Endothelial cell (in vitro differentiated cells): Measurements from ENCODE around the gene MYEF2. TPM values are rescaled to one million over a fixed set of nuclear protein-coding genes. Genes with fewer than 3 reads are reported as not detected.

Experiments used
- DNase-seq: peaks from one replicate; pipeline ENCODE4 v3.0.0; 2021; ENCODE audit warnings: low spot score
- H3K27ac Mint-ChIP-seq: one replicate; pipeline ENCODE4 v1.8.0; 2021; ENCODE audit warnings: mixed read lengths, inconsistent platforms; ENCODE audit not compliant: unreplicated experiment
- H3K27me3 Mint-ChIP-seq: one replicate; pipeline ENCODE4 v1.8.0; 2021; ENCODE audit warnings: mild to moderate bottlenecking, moderate library complexity, mixed read lengths, inconsistent platforms; ENCODE audit not compliant: unreplicated experiment
- H3K36me3 Mint-ChIP-seq: one replicate; pipeline ENCODE4 v1.8.0; 2021; ENCODE audit warnings: mild to moderate bottlenecking, low read depth, mixed read lengths, inconsistent platforms; ENCODE audit not compliant: unreplicated experiment
- H3K4me1 Mint-ChIP-seq: one replicate; pipeline ENCODE4 v1.8.0; 2021; ENCODE audit warnings: mild to moderate bottlenecking, mixed read lengths, inconsistent platforms; ENCODE audit not compliant: unreplicated experiment
- H3K4me3 Mint-ChIP-seq: one replicate; pipeline ENCODE4 v1.8.0; 2021; ENCODE audit warnings: mild to moderate bottlenecking, mixed read lengths, inconsistent platforms; ENCODE audit not compliant: unreplicated experiment
- H3K9me3 Mint-ChIP-seq: one replicate; pipeline ENCODE4 v1.8.0; 2021; ENCODE audit warnings: mixed read lengths, inconsistent platforms; ENCODE audit not compliant: unreplicated experiment
- CTCF ChIP-seq: fragments of 200-600 bp; sonication (generic); IDR thresholded peaks from one replicate; pipeline ENCODE4 v1.5.0; 2021; ENCODE audit warnings: antibody characterized with exemption; ENCODE audit not compliant: unreplicated experiment
- total RNA-seq: library from RNA; stranded (reverse); fragmentation: NEBNext Ultra II Directional; extraction: Animal tissue kit (Norgen Biotek cat#: 25700); gene quantifications from one replicate; pipeline ENCODE4 v1.2.1, GENCODE V29; 2021; ENCODE audit not compliant: unreplicated experiment

The MYEF2 gene
- total RNA-seq, 1 donor from 2014 or later: 45.9 TPM

GRCh38 chr15:48176112-48176511, 2.0 kb downstream of the MYEF2 start:
- Mint-ChIP-seq H3K4me3 (no peak overlapping the region), H3K27me3 (peaks cover 3% of the 10 kb centered on the region), H3K36me3 (peaks cover 3% of the 10 kb centered on the region), H3K4me1 (peaks cover 8% of the 10 kb centered on the region), H3K9me3 (no peaks in the 10 kb centered on the region), H3K27ac (peak overlapping the region; percentile 27)
- TF ChIP-seq CTCF: no peak
- no peak for DNase-seq

GRCh38 chr15:48175126-48175525, 3.0 kb downstream of the MYEF2 start:
- H3K36me3 Mint-ChIP-seq: peaks cover 3% of the 10 kb centered on the region
- peaks cover 3% of the 10 kb centered on the region for H3K27me3 Mint-ChIP-seq
- no peak overlapping the region for H3K27ac Mint-ChIP-seq
- no peaks in the 10 kb centered on the region for H3K9me3 Mint-ChIP-seq
- no peak for TF ChIP-seq CTCF
- no peak for DNase-seq
- peaks cover 8% of the 10 kb centered on the region for H3K4me1 Mint-ChIP-seq
- no peak overlapping the region for H3K4me3 Mint-ChIP-seq

GRCh38 chr15:48170981-48171380, 7.1 kb downstream of the MYEF2 start:
- DNase-seq: no peak
- Mint-ChIP-seq H3K4me3 (no peak overlapping the region), H3K4me1 (no peaks in the 10 kb centered on the region), H3K9me3 (no peaks in the 10 kb centered on the region), H3K27ac (no peak overlapping the region), H3K27me3 (no peaks in the 10 kb centered on the region), H3K36me3 (no peaks in the 10 kb centered on the region)
- no peak for TF ChIP-seq CTCF

- Mint-ChIP-seq H3K27me3 (no peaks in the 10 kb centered on the region), H3K4me1 (no peaks in the 10 kb centered on the region), H3K4me3 (no peak overlapping the region), H3K9me3 (no peaks in the 10 kb centered on the region), H3K36me3 (no peaks in the 10 kb centered on the region), H3K27ac (no peak overlapping the region)
- TF ChIP-seq CTCF: no peak
- no peak for DNase-seq
Observed at GRCh38 chr15:48168616-48169015, 9.5 kb downstream of the MYEF2 start.

GRCh38 chr15:48153526-48153925, 24.6 kb downstream of the MYEF2 start:
- H3K27me3 Mint-ChIP-seq: no peaks in the 10 kb centered on the region
- peaks cover 4% of the 10 kb centered on the region for H3K36me3 Mint-ChIP-seq
- H3K9me3 Mint-ChIP-seq: no peaks in the 10 kb centered on the region
- H3K4me3 Mint-ChIP-seq: no peak overlapping the region
- TF ChIP-seq CTCF: no peak
- H3K27ac Mint-ChIP-seq: no peak overlapping the region
- no peaks in the 10 kb centered on the region for H3K4me1 Mint-ChIP-seq
- no peak for DNase-seq
